ENCODE measurements around the gene MYZAP.

GRCh38 chr15:57718309-57718708, 126.6 kb downstream of the MYZAP start:
- no peak for TF ChIP-seq CTCF (IDR thresholded peaks at IDR 0.05)
- no peak for TF ChIP-seq POLR2A (IDR thresholded peaks at IDR 0.05)
